Skeletal muscle satellite cell (primary cell): ENCODE measurements around the gene KAT6B.
"Not testable (repeated sequence)": the region's sequence is repeated elsewhere in the genome, so short reads cannot be mapped to it uniquely, and the experiment has no call there.

Source experiments
- H3K27me3 ChIP-seq: 2 replicates; pipeline ENCODE4 v1.7.0; 2013; ENCODE audit warnings: low read length; ENCODE audit not compliant: control insufficient read depth, insufficient read depth
- H3K36me3 ChIP-seq: 2 replicates; pipeline ENCODE4 v1.7.0; 2013; ENCODE audit warnings: mild to moderate bottlenecking, control low read depth, low read length; ENCODE audit not compliant: insufficient read depth
- H3K4me1 ChIP-seq: 2 replicates; pipeline ENCODE4 v1.7.0; 2013; ENCODE audit warnings: low read length; ENCODE audit not compliant: control insufficient read depth, insufficient read depth
- H3K4me2 ChIP-seq: 2 replicates; pipeline ENCODE4 v1.7.0; 2013; ENCODE audit warnings: mild to moderate bottlenecking, low read length
- H3K4me3 ChIP-seq: 2 replicates; pipeline ENCODE4 v1.7.0; 2013; ENCODE audit warnings: low read length
- H3K9ac ChIP-seq: 2 replicates; pipeline ENCODE4 v1.7.0; 2013; ENCODE audit warnings: mild to moderate bottlenecking, low read depth, low read length, moderate library complexity
- H3K9me3 ChIP-seq: replicated peaks from 2 replicates; pipeline ENCODE4 v1.7.0; 2013; ENCODE audit warnings: mild to moderate bottlenecking, control low read depth, low read length

The KAT6B gene

GRCh38 chr10:74912682-74913081 is 86.3 kb downstream of the KAT6B start:
- Histone ChIP-seq H3K36me3 (no peaks in the 10 kb centered on the region), H3K4me3 (no peak overlapping the region), H3K27me3 (no peaks in the 10 kb centered on the region), H3K4me1 (peaks cover 22% of the 10 kb centered on the region), H3K9ac (no peak overlapping the region), H3K9me3 (no peaks in the 10 kb centered on the region), H3K4me2 (no peak overlapping the region)

- Histone ChIP-seq H3K9ac (no peak overlapping the region), H3K36me3 (no peaks in the 10 kb centered on the region), H3K4me1 (peaks cover 23% of the 10 kb centered on the region), H3K9me3 (no peaks in the 10 kb centered on the region), H3K4me3 (no peak overlapping the region), H3K4me2 (no peak overlapping the region), H3K27me3 (no peaks in the 10 kb centered on the region)
These were observed 87.1 kb downstream of the KAT6B start for GRCh38 chr10:74913377-74913979.

GRCh38 chr10:74916283-74916682 is 89.9 kb downstream of the KAT6B start:
- no peak overlapping the region for H3K9ac ChIP-seq
- peaks cover 15% of the 10 kb centered on the region for H3K4me1 ChIP-seq
- H3K27me3 ChIP-seq = no peaks in the 10 kb centered on the region
- H3K4me2 ChIP-seq = peak overlapping the region; percentile 41
- H3K4me3 ChIP-seq = no peak overlapping the region
- H3K9me3 ChIP-seq = no peaks in the 10 kb centered on the region
- no peaks in the 10 kb centered on the region for H3K36me3 ChIP-seq

- H3K36me3 ChIP-seq = no peaks in the 10 kb centered on the region
- H3K4me2 ChIP-seq = no peak overlapping the region
- no peak overlapping the region for H3K4me3 ChIP-seq
- H3K9me3 ChIP-seq = no peaks in the 10 kb centered on the region
- H3K9ac ChIP-seq = no peak overlapping the region
- H3K4me1 ChIP-seq = peaks cover 25% of the 10 kb centered on the region
- H3K27me3 ChIP-seq = no peaks in the 10 kb centered on the region
These were observed 91.2 kb downstream of the KAT6B start for GRCh38 chr10:74917481-74918077.

- Histone ChIP-seq H3K36me3 (no peaks in the 10 kb centered on the region), H3K4me3 (no peak overlapping the region), H3K4me1 (peaks cover 44% of the 10 kb centered on the region), H3K27me3 (no peaks in the 10 kb centered on the region), H3K4me2 (no peak overlapping the region), H3K9ac (no peak overlapping the region), H3K9me3 (no peaks in the 10 kb centered on the region)
These were observed 93.3 kb downstream of the KAT6B start for GRCh38 chr10:74919671-74920070.

- not testable (repeated sequence) for H3K9ac ChIP-seq, H3K4me3 ChIP-seq, H3K27me3 ChIP-seq, H3K36me3 ChIP-seq, H3K4me2 ChIP-seq, H3K9me3 ChIP-seq
- H3K4me1 ChIP-seq = peaks cover 57% of the 10 kb centered on the region
These were observed 94.7 kb downstream of the KAT6B start for GRCh38 chr10:74921070-74921469.

GRCh38 chr10:74921744-74922143 is 95.3 kb downstream of the KAT6B start:
- no peak overlapping the region for H3K9ac ChIP-seq
- no peak overlapping the region for H3K4me2 ChIP-seq
- no peaks in the 10 kb centered on the region for H3K9me3 ChIP-seq
- no peaks in the 10 kb centered on the region for H3K36me3 ChIP-seq
- no peak overlapping the region for H3K4me3 ChIP-seq
- peaks cover 53% of the 10 kb centered on the region for H3K4me1 ChIP-seq
- no peaks in the 10 kb centered on the region for H3K27me3 ChIP-seq

GRCh38 chr10:74922921-74923320 is 96.5 kb downstream of the KAT6B start:
- Histone ChIP-seq H3K27me3 (no peaks in the 10 kb centered on the region), H3K36me3 (no peaks in the 10 kb centered on the region), H3K4me1 (peaks cover 51% of the 10 kb centered on the region), H3K4me3 (peak overlapping the region; percentile 32), H3K9me3 (no peaks in the 10 kb centered on the region), H3K9ac (no peak overlapping the region), H3K4me2 (peak overlapping the region; percentile 70)

GRCh38 chr10:74923556-74923955 is 97.2 kb downstream of the KAT6B start:
- Histone ChIP-seq H3K36me3 (no peaks in the 10 kb centered on the region), H3K4me1 (peaks cover 57% of the 10 kb centered on the region), H3K9ac (peak overlapping the region; percentile 28), H3K4me2 (peak overlapping the region; percentile 70), H3K9me3 (no peaks in the 10 kb centered on the region), H3K27me3 (no peaks in the 10 kb centered on the region), H3K4me3 (peak overlapping the region; percentile 32)

- H3K4me1 ChIP-seq = peaks cover 66% of the 10 kb centered on the region
- no peaks in the 10 kb centered on the region for H3K36me3 ChIP-seq
- no peaks in the 10 kb centered on the region for H3K9me3 ChIP-seq
- H3K9ac ChIP-seq = peak overlapping the region; percentile 62
- H3K27me3 ChIP-seq = no peaks in the 10 kb centered on the region
- H3K4me3 ChIP-seq = peak overlapping the region; percentile 43
- peak overlapping the region; percentile 73 for H3K4me2 ChIP-seq
These were observed 98.0 kb downstream of the KAT6B start for GRCh38 chr10:74924251-74924963.

- Histone ChIP-seq H3K4me1 (peaks cover 68% of the 10 kb centered on the region), H3K27me3 (no peaks in the 10 kb centered on the region)
These were observed 98.9 kb downstream of the KAT6B start for GRCh38 chr10:74925291-74925690.

More at GRCh38 chr10:74925291-74925690, 98.9 kb downstream of the KAT6B start:
- Histone ChIP-seq H3K9ac (no peak overlapping the region), H3K4me3 (no peak overlapping the region), H3K4me2 (peak overlapping the region; percentile 73), H3K36me3 (no peaks in the 10 kb centered on the region), H3K9me3 (no peaks in the 10 kb centered on the region)
